Measurements from ENCODE around the gene TNPO1.
A peak's percentile ranks its signal among the peaks of the same experiment; 100 is the strongest.

The TNPO1 gene

GRCh38 chr5:72818866-72819534, 2.5 kb downstream of the TNPO1 start:
- DNase-seq: peak; percentile 67

GRCh38 chr5:72821776-72822175, 5.3 kb downstream of the TNPO1 start:
- no peak for DNase-seq

GRCh38 chr5:72822944-72823343, 6.5 kb downstream of the TNPO1 start:
- DNase-seq: no peak

- no peak for DNase-seq
Measured at GRCh38 chr5:72829707-72830106, 13.2 kb downstream of the TNPO1 start.

GRCh38 chr5:72830362-72830761, 13.9 kb downstream of the TNPO1 start:
- no peak for DNase-seq

GRCh38 chr5:72831685-72832084, 15.2 kb downstream of the TNPO1 start:
- no peak for DNase-seq

- DNase-seq: no peak
Measured at GRCh38 chr5:72834924-72835323, 18.5 kb downstream of the TNPO1 start.

GRCh38 chr5:72835633-72836032, 19.2 kb downstream of the TNPO1 start:
- DNase-seq: no peak

GRCh38 chr5:72836810-72837209, 20.3 kb downstream of the TNPO1 start:
- no peak for DNase-seq

GRCh38 chr5:72837524-72838096, 21.1 kb downstream of the TNPO1 start:
- no peak for DNase-seq

GRCh38 chr5:72840041-72840440, 23.6 kb downstream of the TNPO1 start:
- no peak for DNase-seq

GRCh38 chr5:72841756-72842535, 25.5 kb downstream of the TNPO1 start:
- DNase-seq: no peak

GRCh38 chr5:72842816-72843215, 26.4 kb downstream of the TNPO1 start:
- no peak for DNase-seq

GRCh38 chr5:72844218-72844603, 27.8 kb downstream of the TNPO1 start:
- DNase-seq: no peak

GRCh38 chr5:72845889-72846288, 29.4 kb downstream of the TNPO1 start:
- DNase-seq: no peak

- DNase-seq: no peak
Measured at GRCh38 chr5:72846483-72846882, 30.0 kb downstream of the TNPO1 start.

GRCh38 chr5:72847439-72847838, 31.0 kb downstream of the TNPO1 start:
- DNase-seq: no peak

GRCh38 chr5:72847989-72848473, 31.6 kb downstream of the TNPO1 start:
- peak; percentile 87 for DNase-seq

- peak; percentile 63 for DNase-seq
Measured at GRCh38 chr5:72848474-72849428, 32.3 kb downstream of the TNPO1 start.

GRCh38 chr5:72849546-72849945, 33.1 kb downstream of the TNPO1 start:
- DNase-seq: no peak

GRCh38 chr5:72850113-72850512, 33.7 kb downstream of the TNPO1 start:
- DNase-seq: no peak

GRCh38 chr5:72852356-72852755, 35.9 kb downstream of the TNPO1 start:
- no peak for DNase-seq

GRCh38 chr5:72854419-72854818, 38.0 kb downstream of the TNPO1 start:
- no peak for DNase-seq

Measured in stimulated activated CD8-positive, alpha-beta memory T cell treated with anti-CD3 and anti-CD28 coated beads, Interleukin-4, amount 100 ng/mL, for 48 hours (primary cell).